Heart left ventricle (tissue), 16 donors: Measurements from ENCODE around the gene SPAG9. TPM values are rescaled to one million over a fixed set of nuclear protein-coding genes. Genes with fewer than 3 reads are reported as not detected.

Experiments used
- ATAC-seq, 4 donors: fragments of 200-7000 bp; cut with Tn5 transposase; one replicate each; pipeline ENCODE4 v1.9.1; 2020 to 2022; ENCODE audit warnings: moderate library complexity in 4 of 4, mild to moderate bottlenecking in 3 of 4, moderate number of reproducible peaks in 1 of 4
- DNase-seq, 5 donors: peaks; one replicate each; pipeline ENCODE4 v3.0.0-alpha.2; 2020
- H3K27ac ChIP-seq, 12 donors: fragments of 200-600 bp; sonication (generic) in 4 of 12; one replicate each; pipeline versions ENCODE4 v1.5.0 to v1.8.0; 2016 to 2022; ENCODE audit warnings: mild to moderate bottlenecking in 2 of 12
- H3K27me3 ChIP-seq, 9 donors: fragments of 200-600 bp; sonication (generic) in 2 of 9; one replicate each; pipeline versions ENCODE4 v1.5.1 to v1.8.0; 2016 to 2022; ENCODE audit warnings: mild to moderate bottlenecking in 3 of 9
- H3K36me3 ChIP-seq, 9 donors: fragments of 200-600 bp; sonication (generic) in 2 of 9; one replicate each; pipeline versions ENCODE4 v1.5.0 to v1.8.0; 2018 to 2022; ENCODE audit warnings: mild to moderate bottlenecking in 2 of 9
- H3K4me1 ChIP-seq, 12 donors: fragments of 200-600 bp; sonication (generic) in 4 of 12; one replicate each; pipeline versions ENCODE4 v1.5.0 to v1.8.0; 2016 to 2022; ENCODE audit warnings: mild to moderate bottlenecking in 3 of 12
- H3K4me3 ChIP-seq, 12 donors: fragments of 200-600 bp; sonication (generic) in 4 of 12; one replicate each; pipeline versions ENCODE4 v1.5.0 to v1.8.0; 2017 to 2022; ENCODE audit warnings: mild to moderate bottlenecking in 9 of 12, moderate library complexity in 4 of 12
- H3K9me3 ChIP-seq, 12 donors: fragments of 200-600 bp; sonication (generic) in 4 of 12; one replicate each; pipeline versions ENCODE4 v1.5.0 to v1.8.0; 2016 to 2022; ENCODE audit warnings: mild to moderate bottlenecking in 1 of 12
- POLR2A ChIP-seq, 2 donors: fragments of 450-650 bp; IDR thresholded peaks; one replicate each; pipeline ENCODE4 v1.6.1; 2017; ENCODE audit warnings: antibody characterized with exemption in 2 of 2, mild to moderate bottlenecking in 2 of 2, moderate library complexity in 2 of 2
- WGBS, 4 donors: extraction: QIAGEN DNeasy Blood & Tissue Kit in 2 of 4; methylation state at CpG; one replicate each; pipeline versions ENCODE4 v1.1.5 to v1.1.7; 2013 to 2018; 5-methylcytosine and 5-hydroxymethylcytosine counted together
- intact Hi-C, 10 donors: fragments of 100-400 bp; cut with DNase I; formaldehyde crosslinking; loops; one replicate each; pipeline versions ENCODE4 v1.11.1 to v1.14.2; 2022
- polyA plus RNA-seq, 2 donors: library from polyadenylated mRNA; stranded (reverse); fragments of 200-250 nt; gene quantifications; one replicate each; pipeline ENCODE4 v1.2.3, GENCODE V29; 2013
- total RNA-seq, 9 donors: library from RNA; depleted of rRNA in 2 of 9; stranded (reverse); fragments of >200 nt in 2 of 9; fragmentation: NEBNext Ultra II Directional in 3 of 9; extraction: Animal tissue kit (Norgen Biotek cat#: 25700) in 3 of 9; gene quantifications; one replicate each; pipeline versions ENCODE4 v1.1.0 to v1.2.4, GENCODE V29; 2016 to 2023
- TF ChIP-seq, protein P1 (sequence below), 12 donors: fragments of 200-600 bp; sonication (generic) in 4 of 12; IDR thresholded peaks; one replicate each; pipeline versions ENCODE4 v1.5.0 to v1.8.0; 2018 to 2022; ENCODE audit warnings: antibody characterized with exemption in 12 of 12, mild to moderate bottlenecking in 5 of 12
- donor health status: ischemic (EF 13 %, LVEDD 7.1; RV severe dilation, severe dysfunction).
- donor health status: healthy with polysubstance abuse.
- donor health status: DM: no; HTN: yes; CAD: no.
- donor health status: DM: no; HTN: no; CAD: no.
- donor health status: ischemic (EF 25% LVEDD 6.9; RV normal size, moderate dysfunction).
- donor health status: ischemic (EF 25% LVEDD 5.7; RV mildly dilated, moderate dysfunction).
- donor health status: healthy.
- donor health status: DM: yes; HTN: yes; CAD: no.
- donor health status: ischemic (EF 35%, LVEDD 5.7; RV mildly dilated, moderate dysfunction).
- donor health status: nonischemic (EF 11% LVEDD 7.7; RV severe dilation, severe dysfunction).
- donor health status: DM: yes; HTN: yes; CAD: no.
- donor health status: PGD.
- donor health status: ischemic (EF 29% LVEDD 5.4; RV normal size, mild dysfunction).
- donor health status: nonischemic (EF 23%, LVEDD 6.1; RV moderate dilation, normal function).

SPAG9 gene
- total and polyA plus RNA-seq, 11 donors = 15.9 to 65.4 (median 52.9) TPM

DNA sequence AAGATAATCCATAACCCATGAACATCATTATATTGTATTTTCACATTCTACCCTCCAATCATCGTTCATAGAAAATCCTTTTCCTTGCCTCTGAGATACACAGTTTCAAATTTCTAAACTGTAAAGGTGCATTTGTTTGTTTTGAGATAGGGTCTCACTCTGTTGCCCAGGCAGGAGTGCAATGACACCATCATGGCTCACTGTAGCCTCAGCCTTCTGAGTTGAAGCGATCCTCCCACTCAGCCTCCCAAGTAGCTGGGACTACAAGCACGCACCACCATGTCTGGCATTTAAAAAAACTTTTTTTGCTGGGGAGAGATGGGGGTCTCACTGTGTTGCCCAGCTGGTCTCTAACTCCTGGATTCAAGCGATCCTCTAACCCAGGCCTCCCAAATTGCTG, 196.4 kb downstream of the SPAG9 start:
- Histone ChIP-seq H3K36me3 (no peaks in the 10 kb centered on the region), H3K27me3 (no peaks in the 10 kb centered on the region), H3K4me1 (peaks cover under 1 to 48% (median 17%) of the 10 kb centered on the region in 12 donors), H3K27ac (no peak overlapping the region), H3K9me3 (no peaks in the 10 kb centered on the region), H3K4me3 (no peak overlapping the region)
- 97 to 98% (median 98%) methylated on average over 4 of the region's 4 CpGs for WGBS, 4 donors
- DNase-seq = no peak
- intact Hi-C loops = no loop called here
- TF ChIP-seq, protein P1, sequence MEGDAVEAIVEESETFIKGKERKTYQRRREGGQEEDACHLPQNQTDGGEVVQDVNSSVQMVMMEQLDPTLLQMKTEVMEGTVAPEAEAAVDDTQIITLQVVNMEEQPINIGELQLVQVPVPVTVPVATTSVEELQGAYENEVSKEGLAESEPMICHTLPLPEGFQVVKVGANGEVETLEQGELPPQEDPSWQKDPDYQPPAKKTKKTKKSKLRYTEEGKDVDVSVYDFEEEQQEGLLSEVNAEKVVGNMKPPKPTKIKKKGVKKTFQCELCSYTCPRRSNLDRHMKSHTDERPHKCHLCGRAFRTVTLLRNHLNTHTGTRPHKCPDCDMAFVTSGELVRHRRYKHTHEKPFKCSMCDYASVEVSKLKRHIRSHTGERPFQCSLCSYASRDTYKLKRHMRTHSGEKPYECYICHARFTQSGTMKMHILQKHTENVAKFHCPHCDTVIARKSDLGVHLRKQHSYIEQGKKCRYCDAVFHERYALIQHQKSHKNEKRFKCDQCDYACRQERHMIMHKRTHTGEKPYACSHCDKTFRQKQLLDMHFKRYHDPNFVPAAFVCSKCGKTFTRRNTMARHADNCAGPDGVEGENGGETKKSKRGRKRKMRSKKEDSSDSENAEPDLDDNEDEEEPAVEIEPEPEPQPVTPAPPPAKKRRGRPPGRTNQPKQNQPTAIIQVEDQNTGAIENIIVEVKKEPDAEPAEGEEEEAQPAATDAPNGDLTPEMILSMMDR (IDR thresholded peaks at IDR 0.05) = no peak
- TF ChIP-seq POLR2A (IDR thresholded peaks at IDR 0.05) = no peak
- ATAC-seq = no peak

DNA sequence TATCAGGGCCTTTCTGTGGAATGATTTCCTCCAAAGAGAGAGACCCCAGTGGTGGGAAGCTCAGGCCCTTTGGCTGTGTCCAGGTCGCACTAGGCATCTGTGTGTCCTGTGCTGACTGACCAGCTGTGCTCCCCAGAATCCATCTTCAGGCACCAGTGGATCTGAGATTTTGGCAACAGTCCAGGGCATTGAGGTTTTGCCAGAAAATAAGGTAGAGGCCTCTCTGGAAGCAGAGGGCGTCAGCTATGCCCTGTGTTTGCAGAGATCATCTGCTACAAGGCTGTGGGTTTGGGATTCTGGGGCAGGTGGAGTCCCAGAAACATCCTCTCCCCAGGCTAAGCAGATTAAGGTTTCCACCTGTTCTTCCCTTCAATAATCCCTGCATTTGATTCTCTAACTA, 197.1 kb downstream of the SPAG9 start:
- Histone ChIP-seq H3K27ac (peak overlapping the region in 6 of 12 donors; percentile 4 to 83 (median 30)), H3K4me1 (peaks cover 5 to 55% (median 24%) of the 10 kb centered on the region in 12 donors), H3K27me3 (no peaks in the 10 kb centered on the region), H3K4me3 (no peak overlapping the region), H3K36me3 (no peaks in the 10 kb centered on the region), H3K9me3 (no peaks in the 10 kb centered on the region)
- ATAC-seq = no peak
- peak in 1 of 5 donors; percentile 37 for DNase-seq
- WGBS, 4 donors = 55 to 70% (median 64%) methylated on average over 1 to 2 of the region's 2 CpGs
- TF ChIP-seq, protein P1 (IDR thresholded peaks at IDR 0.05) = no peak
- no peak for TF ChIP-seq POLR2A (IDR thresholded peaks at IDR 0.05)
- intact Hi-C loops = no loop called here

- Histone ChIP-seq H3K4me1 (peaks cover 11 to 62% (median 31%) of the 10 kb centered on the region in 12 donors), H3K36me3 (no peaks in the 10 kb centered on the region), H3K9me3 (no peaks in the 10 kb centered on the region), H3K4me3 (no peak overlapping the region), H3K27me3 (no peaks in the 10 kb centered on the region), H3K27ac (peak overlapping the region in 8 of 12 donors; percentile 4 to 83 (median 34))
- TF ChIP-seq, protein P1 (IDR thresholded peaks at IDR 0.05) = no peak
- no peak for TF ChIP-seq POLR2A (IDR thresholded peaks at IDR 0.05)
- no peak for ATAC-seq
- intact Hi-C loops = no loop called here
- WGBS, 4 donors = 64 to 68% (median 66%) methylated on average over 5 to 6 of the region's 6 CpGs
- no peak for DNase-seq
Observed at GRCh38 chr17:50922721-50923405, 197.8 kb downstream of the SPAG9 start.

GRCh38 chr17:50922107-50922506, 198.6 kb downstream of the SPAG9 start:
- 90 to 97% (median 94%) methylated on average over 2 of the region's 2 CpGs for WGBS, 4 donors
- Histone ChIP-seq H3K4me1 (peaks cover 13 to 66% (median 38%) of the 10 kb centered on the region in 12 donors), H3K36me3 (no peaks in the 10 kb centered on the region)

More at GRCh38 chr17:50922107-50922506, 198.6 kb downstream of the SPAG9 start:
- TF ChIP-seq, protein P1 (IDR thresholded peaks at IDR 0.05) = no peak
- no peak for TF ChIP-seq POLR2A (IDR thresholded peaks at IDR 0.05)
- DNase-seq (no peak), ATAC-seq (no peak)
- H3K27me3 ChIP-seq = no peaks in the 10 kb centered on the region
- H3K27ac ChIP-seq = peak overlapping the region in 5 of 12 donors; percentile 4 to 83 (median 49)
- H3K4me3 ChIP-seq = no peak overlapping the region
- no peaks in the 10 kb centered on the region for H3K9me3 ChIP-seq
- intact Hi-C loops = no loop called here
